ENCODE data around the gene RFTN1.

The RFTN1 gene

GRCh38 chr3:16349986-16350596 is 163.4 kb downstream of the RFTN1 start:
- peak; percentile 70 for DNase-seq (ENCODE audit: low read depth)
- TF ChIP-seq CTCF (IDR thresholded peaks at IDR 0.05; ENCODE audit: insufficient read depth, low read depth, low read length, missing control alignments): no peak
- H3K4me3 ChIP-seq (ENCODE audit: low read length): no peak overlapping the region

GRCh38 chr3:16347548-16347947 is 166.0 kb downstream of the RFTN1 start:
- TF ChIP-seq CTCF (IDR thresholded peaks at IDR 0.05; ENCODE audit: insufficient read depth, low read depth, low read length, missing control alignments): no peak
- no peak for DNase-seq (ENCODE audit: low read depth)
- no peak overlapping the region for H3K4me3 ChIP-seq (ENCODE audit: low read length)

GRCh38 chr3:16346413-16347081 is 167.0 kb downstream of the RFTN1 start:
- H3K4me3 ChIP-seq (ENCODE audit: low read length): no peak overlapping the region
- no peak for TF ChIP-seq CTCF (IDR thresholded peaks at IDR 0.05; ENCODE audit: insufficient read depth, low read depth, low read length, missing control alignments)
- no peak for DNase-seq (ENCODE audit: low read depth)

- TF ChIP-seq CTCF (IDR thresholded peaks at IDR 0.05; ENCODE audit: insufficient read depth, low read depth, low read length, missing control alignments): no peak
- H3K4me3 ChIP-seq (ENCODE audit: low read length): no peak overlapping the region
- no peak for DNase-seq (ENCODE audit: low read depth)
These were observed 170.4 kb downstream of the RFTN1 start for GRCh38 chr3:16343101-16343500.

- H3K4me3 ChIP-seq (ENCODE audit: low read length): no peak overlapping the region
- DNase-seq (ENCODE audit: low read depth): peak; percentile 93
- TF ChIP-seq CTCF (IDR thresholded peaks at IDR 0.05; ENCODE audit: insufficient read depth, low read depth, low read length, missing control alignments): no peak
These were observed 174.5 kb downstream of the RFTN1 start for GRCh38 chr3:16338999-16339398.

- no peak for TF ChIP-seq CTCF (IDR thresholded peaks at IDR 0.05; ENCODE audit: insufficient read depth, low read depth, low read length, missing control alignments)
- H3K4me3 ChIP-seq (ENCODE audit: low read length): no peak overlapping the region
These were observed 175.5 kb downstream of the RFTN1 start for GRCh38 chr3:16337856-16338540.

More at GRCh38 chr3:16337856-16338540, 175.5 kb downstream of the RFTN1 start:
- DNase-seq (ENCODE audit: low read depth): no peak

Data from epithelial cell of esophagus (primary cell).